Adrenal gland (tissue), 12 donors: ENCODE measurements around the gene APBA2. TPM values are rescaled to one million over a fixed set of nuclear protein-coding genes. Genes with fewer than 3 reads are reported as not detected.

Source experiments
- DNase-seq, 7 donors: peaks; one replicate each; pipeline ENCODE4 v3.0.0-alpha.2; 2019 to 2020
- H3K27ac ChIP-seq, 5 donors: fragments of 200-600 bp; sonication (generic) in 4 of 5; 1 replicate in 3 of 5; 2 replicates in 2 of 5; pipeline versions ENCODE4 v1.5.1 to v1.8.0; 2016 to 2020; ENCODE audit warnings: mild to moderate bottlenecking in 1 of 5
- H3K27me3 ChIP-seq: fragments of 200-600 bp; 2 replicates; pipeline ENCODE4 v1.8.0; 2021
- H3K36me3 ChIP-seq, 2 donors: fragments of 200-600 bp; replicated peaks in 1 of 2; 1 replicate in 1 of 2; 2 replicates in 1 of 2; pipeline versions ENCODE4 v1.5.1 to v1.8.0; 2018 to 2022
- H3K4me1 ChIP-seq, 2 donors: fragments of 200-600 bp; replicated peaks in 1 of 2; 1 replicate in 1 of 2; 2 replicates in 1 of 2; pipeline versions ENCODE4 v1.5.1 to v1.8.0; 2018 to 2021
- H3K4me3 ChIP-seq, 4 donors: fragments of 200-600 bp; sonication (generic) in 3 of 4; one replicate each; pipeline ENCODE4 v1.5.1; 2016 to 2018
- H3K9me3 ChIP-seq, 3 donors: fragments of 200-600 bp; sonication (generic) in 1 of 3; replicated peaks in 1 of 3; 1 replicate in 2 of 3; 2 replicates in 1 of 3; pipeline versions ENCODE4 v1.5.1 to v1.8.0; 2016 to 2021
- CTCF ChIP-seq, 6 experiments: fragments of 450-650 bp in 4 of 6; fragments of 200-600 bp in 2 of 6; sonication (generic) in 1 of 6; IDR thresholded peaks; 1 replicate in 5 of 6; 2 replicates in 1 of 6; pipeline versions ENCODE4 v1.5.1 to v1.8.0; 2016 to 2021; ENCODE audit warnings: antibody characterized with exemption in 6 of 6, mild to moderate bottlenecking in 2 of 6, moderate library complexity in 1 of 6
- POLR2A ChIP-seq, 2 donors: fragments of 450-650 bp; IDR thresholded peaks; one replicate each; pipeline ENCODE4 v1.6.1; 2017; ENCODE audit warnings: antibody characterized with exemption in 2 of 2, mild to moderate bottlenecking in 2 of 2, moderate library complexity in 1 of 2
- WGBS, 4 donors: extraction: QIAGEN DNeasy Blood & Tissue Kit in 2 of 4; methylation state at CpG; one replicate each; pipeline versions ENCODE4 v1.1.5 to v1.1.7; 2013 to 2017; 5-methylcytosine and 5-hydroxymethylcytosine counted together
- intact Hi-C, 2 donors: fragments of 100-400 bp; cut with DNase I; formaldehyde crosslinking; loops; one replicate each; pipeline versions ENCODE4 v1.14.1 to v1.15.0; 2022 to 2023
- polyA plus RNA-seq, 3 donors: library from polyadenylated mRNA; stranded (reverse); fragments of 200-250 nt in 2 of 3; fragments of 350-450 nt in 1 of 3; fragmentation: Illumina TruSeq in 1 of 3; extraction: RNeasy Lipid Tissue Mini Kit (QIAGEN cat#74804) in 1 of 3; gene quantifications; one replicate each; pipeline ENCODE4 v1.2.3, GENCODE V29; 2013 to 2014
- total RNA-seq, 9 donors: library from RNA; depleted of rRNA in 4 of 9; stranded (reverse); fragments of >200 nt in 4 of 9; fragments of 120-200 nt in 1 of 9; fragmentation: NEBNext Ultra II Directional in 1 of 9; extraction: Animal tissue kit (Norgen Biotek cat#: 25700) in 1 of 9; gene quantifications; one replicate each; pipeline versions ENCODE4 v1.1.0 to v1.2.4, GENCODE V29; 2013 to 2023
- donor health status: healthy with polysubstance abuse.
- donor health status: Bipolar disorder and iron deficiency.
- donor health status: DM: yes; HTN: yes; CAD: no.
- donor health status: DM: no; HTN: no; CAD: no.
- donor health status: DM: no; HTN: no; CAD: no.
- donor health status: DM: yes; HTN: yes; CAD: no.

APBA2 gene
- total and polyA plus RNA-seq, 12 donors = 2.1 to 13.2 (median 4.7) TPM

GRCh38 chr15:29062626-29063025 is 176.9 kb downstream of the APBA2 start:
- no peaks in the 10 kb centered on the region for H3K36me3 ChIP-seq
- TF ChIP-seq POLR2A (IDR thresholded peaks at IDR 0.05) (no peak), CTCF (IDR thresholded peaks at IDR 0.05) (no peak)
- intact Hi-C loops = no loop called here
- H3K4me1 ChIP-seq = no peaks in the 10 kb centered on the region
- WGBS, 4 donors = 75 to 87% (median 83%) methylated on average over 4 to 7 of the region's 7 CpGs
- H3K4me3 ChIP-seq = no peak overlapping the region
- H3K9me3 ChIP-seq = no peaks in the 10 kb centered on the region
- H3K27ac ChIP-seq = no peak overlapping the region
- DNase-seq = no peak
- H3K27me3 ChIP-seq = no peaks in the 10 kb centered on the region

- DNase-seq = peak in 1 of 7 donors; percentile 31
- intact Hi-C loops = no loop called here
- TF ChIP-seq POLR2A (IDR thresholded peaks at IDR 0.05) = no peak
- TF ChIP-seq CTCF (IDR thresholded peaks at IDR 0.05) = no peak
- WGBS, 4 donors = 83 to 93% (median 85%) methylated on average over 5 of the region's 5 CpGs
- no peaks in the 10 kb centered on the region for H3K4me1 ChIP-seq
- H3K27me3 ChIP-seq = no peaks in the 10 kb centered on the region
- no peaks in the 10 kb centered on the region for H3K36me3 ChIP-seq
- H3K4me3 ChIP-seq = no peak overlapping the region
- no peaks in the 10 kb centered on the region for H3K9me3 ChIP-seq
- H3K27ac ChIP-seq = no peak overlapping the region
Observed at GRCh38 chr15:29063646-29064045, 177.9 kb downstream of the APBA2 start.

GRCh38 chr15:29064290-29064689 is 178.5 kb downstream of the APBA2 start:
- H3K27me3 ChIP-seq = no peaks in the 10 kb centered on the region
- intact Hi-C loops = no loop called here
- H3K4me1 ChIP-seq = no peaks in the 10 kb centered on the region
- TF ChIP-seq CTCF (IDR thresholded peaks at IDR 0.05) (no peak), POLR2A (IDR thresholded peaks at IDR 0.05) (no peak)
- H3K9me3 ChIP-seq = no peaks in the 10 kb centered on the region
- H3K4me3 ChIP-seq = no peak overlapping the region
- peak in 1 of 7 donors; percentile 31 for DNase-seq
- no peak overlapping the region for H3K27ac ChIP-seq
- H3K36me3 ChIP-seq = no peaks in the 10 kb centered on the region
- WGBS, 4 donors = 80 to 83% (median 83%) methylated on average over 6 to 8 of the region's 8 CpGs

- H3K36me3 ChIP-seq = no peaks in the 10 kb centered on the region
- H3K27ac ChIP-seq = no peak overlapping the region
- intact Hi-C loops = no loop called here
- WGBS, 4 donors = 87 to 95% (median 91%) methylated on average over 5 to 8 of the region's 8 CpGs
- H3K4me3 ChIP-seq = no peak overlapping the region
- no peak for DNase-seq
- no peaks in the 10 kb centered on the region for H3K9me3 ChIP-seq
- no peaks in the 10 kb centered on the region for H3K27me3 ChIP-seq
- TF ChIP-seq CTCF (IDR thresholded peaks at IDR 0.05) (no peak), POLR2A (IDR thresholded peaks at IDR 0.05) (no peak)
- H3K4me1 ChIP-seq = no peaks in the 10 kb centered on the region
Observed at GRCh38 chr15:29064731-29065130, 179.0 kb downstream of the APBA2 start.
